H1 (cell line): ENCODE data around the gene SNAP47. TPM values are rescaled to one million over a fixed set of nuclear protein-coding genes. Genes with fewer than 3 reads are reported as not detected.
A peak's percentile ranks its signal among the peaks of the same experiment; 100 is the strongest.

Source experiments
- CTCF ChIA-PET: fragments of 300-600 bp; sonication (Branson Sonifier 250); formaldehyde crosslinking; loops from one replicate; lab custom pipeline; 2021; ENCODE audit not compliant: partially characterized antibody; lab: Charles Lee
- POLR2A ChIA-PET: fragments of 300-600 bp; sonication (Branson Sonifier 250); formaldehyde crosslinking; loops from one replicate; lab custom pipeline; 2021; ENCODE audit warnings: inconsistent platforms; ENCODE audit not compliant: partially characterized antibody; lab: Charles Lee
- DNase-seq, 2 experiments: peaks; one replicate each; pipeline versions ENCODE4 v3.0.0 to v3.0.0-alpha.2; 2010 to 2022; ENCODE audit warnings: low spot score in 2 of 2, low read depth in 1 of 2, mixed read lengths in 1 of 2
- FAIRE-seq: peaks from 2 replicates; lab custom pipeline; 2011; peaks lifted over from hg19 to GRCh38; lab: Jason Lieb, UNC
- H2AFZ ChIP-seq: 2 replicates; pipeline ENCODE4 v1.8.1; 2012; ENCODE audit warnings: low read length, inconsistent platforms
- H2AK5ac ChIP-seq: 2 replicates; pipeline ENCODE4 v1.6.1; 2013; ENCODE audit warnings: low read depth, low read length
- H2BK120ac ChIP-seq: replicated peaks from 2 replicates; pipeline ENCODE3; 2013; ENCODE audit warnings: low read depth, low read length, inconsistent platforms
- H2BK12ac ChIP-seq: 2 replicates; pipeline ENCODE4 v1.6.1; 2013; ENCODE audit warnings: low read depth, low read length
- H2BK15ac ChIP-seq: 2 replicates; pipeline ENCODE4 v1.6.1; 2013; ENCODE audit warnings: low read length
- H2BK20ac ChIP-seq: 2 replicates; pipeline ENCODE4 v1.6.1; 2013; ENCODE audit warnings: low read length
- H2BK5ac ChIP-seq: 2 replicates; pipeline ENCODE4 v1.6.1; 2013; ENCODE audit warnings: low read depth, low read length
- H3K14ac ChIP-seq: 2 replicates; pipeline ENCODE4 v1.6.1; 2013; ENCODE audit warnings: inconsistent platforms; ENCODE audit not compliant: insufficient read length
- H3K18ac ChIP-seq: 2 replicates; pipeline ENCODE4 v1.6.1; 2013; ENCODE audit warnings: low read length; ENCODE audit errors: extremely low read depth
- H3K23ac ChIP-seq: 2 replicates; pipeline ENCODE4 v1.6.1; 2013; ENCODE audit warnings: inconsistent platforms; ENCODE audit not compliant: insufficient read length
- H3K23me2 ChIP-seq: 2 replicates; pipeline ENCODE4 v1.6.1; 2013; ENCODE audit warnings: low read depth, low read length
- H3K27ac ChIP-seq: 2 replicates; pipeline ENCODE4 v1.6.1; 2011; ENCODE audit warnings: low read depth, low read length, inconsistent platforms
- H3K27me3 ChIP-seq, 4 experiments: replicated peaks in 1 of 4; 1 replicate in 1 of 4; 2 replicates in 3 of 4; pipeline versions ENCODE4 v1.6.1 to v1.8.1; 2011 to 2013; ENCODE audit warnings: low read length in 3 of 4, mild to moderate bottlenecking in 3 of 4, inconsistent platforms in 2 of 4, mixed read lengths in 2 of 4, moderate library complexity in 1 of 4; ENCODE audit not compliant: control insufficient read depth in 3 of 4, insufficient read depth in 3 of 4; ENCODE audit errors: extremely low read depth in 1 of 4
- H3K36me3 ChIP-seq, 4 experiments: 2 replicates each; pipeline versions ENCODE4 v1.6.1 to v1.8.1; 2011 to 2013; ENCODE audit warnings: mild to moderate bottlenecking in 4 of 4, low read length in 3 of 4, moderate library complexity in 2 of 4, control low read depth in 1 of 4, inconsistent platforms in 1 of 4; ENCODE audit not compliant: insufficient read depth in 4 of 4, control insufficient read depth in 2 of 4
- H3K4ac ChIP-seq: replicated peaks from 2 replicates; pipeline ENCODE3; 2013; ENCODE audit warnings: low read length, low read depth, mixed read lengths, inconsistent platforms; ENCODE audit not compliant: insufficient read length
- H3K4me1 ChIP-seq, 4 experiments: replicated peaks in 1 of 4; 1 replicate in 1 of 4; 2 replicates in 3 of 4; pipeline versions ENCODE4 v1.6.1 to v1.8.1; 2011 to 2013; ENCODE audit warnings: low read length in 3 of 4, inconsistent platforms in 2 of 4, mixed read lengths in 1 of 4; ENCODE audit not compliant: insufficient read depth in 4 of 4, control insufficient read depth in 3 of 4
- H3K4me2 ChIP-seq, 2 experiments: 2 replicates each; pipeline versions ENCODE4 v1.6.1 to v1.8.1; 2011 to 2013; ENCODE audit warnings: low read depth in 2 of 2, low read length in 2 of 2, control low read depth in 1 of 2, inconsistent platforms in 1 of 2, mild to moderate bottlenecking in 1 of 2; ENCODE audit not compliant: insufficient read depth in 1 of 2
- H3K4me3 ChIP-seq, 4 experiments: fragments of 200-600, 300-600 bp in 1 of 4; sonication (generic), shearing (Covaris generic), sonication (Bioruptor Twin) in 1 of 4; 2 replicates each; pipeline versions ENCODE4 v1.5.1 to v1.8.1; 2011 to 2016; ENCODE audit warnings: low read length in 4 of 4, low read depth in 3 of 4, control low read depth in 2 of 4, inconsistent platforms in 2 of 4, mild to moderate bottlenecking in 2 of 4, mixed read lengths in 1 of 4, moderate library complexity in 1 of 4; ENCODE audit not compliant: insufficient read depth in 2 of 4; ENCODE audit errors: extremely low read depth in 1 of 4
- H3K56ac ChIP-seq: replicated peaks from 2 replicates; pipeline ENCODE3; 2013; ENCODE audit warnings: low read depth, mild to moderate bottlenecking, mixed read lengths, low read length, inconsistent platforms; ENCODE audit not compliant: insufficient read length
- H3K79me1 ChIP-seq: 2 replicates; pipeline ENCODE4 v1.6.1; 2013; ENCODE audit warnings: low read depth, low read length, control low read depth
- H3K79me2 ChIP-seq, 2 experiments: 2 replicates each; pipeline versions ENCODE4 v1.6.1 to v1.8.1; 2012 to 2013; ENCODE audit warnings: low read length in 2 of 2, mild to moderate bottlenecking in 2 of 2, inconsistent platforms in 1 of 2; ENCODE audit not compliant: insufficient read depth in 2 of 2, control insufficient read depth in 1 of 2
- H3K9ac ChIP-seq, 4 experiments: replicated peaks in 1 of 4; 1 replicate in 1 of 4; 2 replicates in 3 of 4; pipeline versions ENCODE4 v1.6.1 to v1.8.1; 2011 to 2013; ENCODE audit warnings: low read depth in 3 of 4, low read length in 3 of 4, control low read depth in 2 of 4, mild to moderate bottlenecking in 2 of 4, moderate library complexity in 2 of 4, inconsistent platforms in 1 of 4; ENCODE audit errors: extremely low read depth in 1 of 4
- H3K9me3 ChIP-seq, 2 experiments: 2 replicates each; pipeline versions ENCODE4 v1.6.1 to v1.8.1; 2012 to 2013; ENCODE audit warnings: mild to moderate bottlenecking in 2 of 2, moderate library complexity in 2 of 2, control low read depth in 1 of 2, inconsistent platforms in 1 of 2, low read depth in 1 of 2, low read length in 1 of 2, mixed read lengths in 1 of 2; ENCODE audit not compliant: insufficient read depth in 2 of 2
- H4K20me1 ChIP-seq, 2 experiments: replicated peaks in 1 of 2; 2 replicates each; pipeline versions ENCODE3 to v1.8.1; 2011 to 2013; ENCODE audit warnings: inconsistent platforms in 2 of 2, low read length in 2 of 2, mild to moderate bottlenecking in 1 of 2; ENCODE audit not compliant: insufficient read depth in 2 of 2, control insufficient read depth in 1 of 2
- H4K5ac ChIP-seq: 2 replicates; pipeline ENCODE4 v1.6.1; 2013; ENCODE audit warnings: low read length, low read depth, mixed read lengths, inconsistent platforms; ENCODE audit not compliant: insufficient read length
- H4K8ac ChIP-seq: 2 replicates; pipeline ENCODE4 v1.8.0; 2013; ENCODE audit warnings: mild to moderate bottlenecking, moderate library complexity, low read length, inconsistent platforms; ENCODE audit not compliant: insufficient read depth; ENCODE audit errors: extremely low read depth
- H4K91ac ChIP-seq: replicated peaks from 2 replicates; pipeline ENCODE3; 2013; ENCODE audit warnings: low read length, mixed read lengths, inconsistent platforms; ENCODE audit not compliant: insufficient read length
- EZH2 ChIP-seq: fragments of 200-600 bp; sonication (generic); IDR thresholded peaks from 2 replicates; pipeline ENCODE4 v1.7.1; 2012; ENCODE audit warnings: low read depth, mild to moderate bottlenecking, moderate library complexity, low read length, inconsistent platforms; ENCODE audit not compliant: severe bottlenecking
- RAD21 ChIP-seq, 2 experiments: IDR thresholded peaks in 1 of 2; conservative IDR thresholded peaks in 1 of 2; 2 replicates each; pipeline ENCODE4 v1.6.1; 2011; ENCODE audit warnings: low read depth in 2 of 2, low read length in 2 of 2, improper control_type of control experiment in 1 of 2, inconsistent platforms in 1 of 2, mild to moderate bottlenecking in 1 of 2, moderate library complexity in 1 of 2
- TAF1 ChIP-seq: IDR thresholded peaks from 2 replicates; pipeline ENCODE4 v1.6.1; 2011; ENCODE audit warnings: mild to moderate bottlenecking, low read depth, low read length
- WGBS, 2 experiments: shearing (Covaris generic) in 1 of 2; methylation state at CpG; one replicate each; pipeline versions ENCODE4 v1.1.6 to v1.1.7; 2013 to 2015; ENCODE audit warnings: low lambda C conversion rate in 2 of 2, mixed read lengths in 2 of 2, inconsistent platforms in 1 of 2, low coverage in 1 of 2, missing lambda C conversion rate in 1 of 2; ENCODE audit not compliant: insufficient replicate concordance in 2 of 2, insufficient coverage in 1 of 2, insufficient read length in 1 of 2; ENCODE audit errors: extremely low coverage in 1 of 2, missing lambda C conversion rate in 1 of 2; 5-methylcytosine and 5-hydroxymethylcytosine counted together
- polyA plus RNA-seq, 7 experiments: library from polyadenylated mRNA; depleted of rRNA in 3 of 7; stranded (reverse) in 5 of 7; unstranded in 2 of 7; fragments of >200 nt in 5 of 7; fragments of 200-250 nt in 2 of 7; gene quantifications; 1 replicate in 5 of 7; 2 replicates in 1 of 7; 4 replicates in 1 of 7; pipeline versions ENCODE4 v1.2.1 to v1.2.3, GENCODE V29; 2011 to 2013; ENCODE audit warnings: missing spikeins in 2 of 7, mixed read lengths in 2 of 7
- total RNA-seq: library from RNA; stranded (reverse); fragmentation: NEBNext Ultra II Directional; extraction: Animal tissue kit (Norgen Biotek cat#: 25700); gene quantifications from 2 replicates; pipeline ENCODE4 v1.2.1, GENCODE V29; 2021

SNAP47 gene
- total and polyA plus RNA-seq, 2 of the 8 experiments (the other 6 are each of a cell fraction or from before 2014, with no cell fraction given): 37.6 to 42.2 TPM

DNA sequence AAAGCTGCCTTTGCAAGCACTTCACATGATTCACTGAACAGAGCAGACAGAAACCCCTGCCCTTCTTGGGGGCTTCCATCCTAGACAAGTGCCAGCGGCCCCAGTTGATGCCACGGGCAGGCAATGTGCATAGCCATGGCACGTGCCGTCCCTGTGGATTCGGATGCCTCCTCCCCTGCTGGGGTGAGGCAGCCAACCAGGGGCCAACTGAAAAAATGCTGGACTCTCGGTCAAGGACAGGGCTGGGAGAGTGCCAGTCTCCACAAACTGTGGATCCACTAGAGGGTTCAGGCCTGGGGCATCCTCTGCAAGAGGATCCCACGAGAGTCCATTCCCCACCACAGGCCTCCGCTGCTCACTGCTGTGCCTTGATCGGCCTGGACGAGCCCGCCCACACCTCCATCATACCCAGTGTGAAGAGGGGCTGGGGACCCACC, 4.0 kb upstream of the SNAP47 start:
- Histone ChIP-seq H4K8ac (peak overlapping the region; percentile 80; the same call in 1 of the 2 replicates), H3K4me3 (no peak overlapping the region), H2BK120ac (no peak overlapping the region), H3K4me1 (peaks cover 0 to 20% (median 15%) of the 10 kb centered on the region in 4 experiments; a peak in 6 of 7 replicates), H3K9me3 (no peaks in the 10 kb centered on the region), H3K9ac (no peak overlapping the region), H4K91ac (no peak overlapping the region), H3K23ac (no peak overlapping the region), H3K56ac (no peak overlapping the region), H3K36me3 (peaks cover 6 to 23% (median 11%) of the 10 kb centered on the region in 4 experiments; a peak in 6 of 8 replicates), H3K4me2 (no peak overlapping the region), H3K79me2 (peaks cover 0 to 20% of the 10 kb centered on the region in 2 experiments; a peak in 3 of 4 replicates), H2AFZ (no peak overlapping the region), H2BK12ac (no peak overlapping the region), H2AK5ac (no peak overlapping the region), H3K27me3 (no peaks in the 10 kb centered on the region), H2BK15ac (no peak overlapping the region), H3K23me2 (peaks cover 13% of the 10 kb centered on the region), H3K4ac (no peak overlapping the region), H4K5ac (no peak overlapping the region), H4K20me1 (peaks cover 3 to 29% of the 10 kb centered on the region in 2 experiments), H2BK20ac (no peak overlapping the region), H3K79me1 (peaks cover 10% of the 10 kb centered on the region; the same call in 1 of the 2 replicates), H2BK5ac (no peak overlapping the region), H3K27ac (no peak overlapping the region), H3K18ac (no peak overlapping the region), H3K14ac (no peak overlapping the region)
- FAIRE-seq (no peak), DNase-seq (no peak)
- no peak for TF ChIP-seq RAD21 (IDR thresholded peaks at IDR 0.05 in 1 of 2, conservative IDR thresholded peaks at IDR 0.05 in 1 of 2; ENCODE audit: low read depth in 2 of 2, low read length in 2 of 2)
- TF ChIP-seq EZH2: no peak
- TF ChIP-seq TAF1: no peak
- CTCF ChIA-PET: interaction anchor here (0.6 to 2.9 kb wide), 21 partner anchors 9 to 1515 kb away, joined by 3 to 11 read pairs (median 4); no protein-coding TSS in a partner anchor
- 90% methylated on average over 11 of the region's 11 CpGs; no CpG with 5 or more reads in 1 of the 2 experiments for WGBS, 2 experiments
- POLR2A ChIA-PET: interaction anchor here (0.6 to 1.7 kb wide), 4 partner anchors 8 to 239 kb away, joined by 3 to 5 read pairs (median 4); partner anchors contain the start of gene ZNF678
